Stimulated activated CD4-positive, alpha-beta T cell treated with anti-CD3 and anti-CD28 coated beads, Interleukin-1b, Interleukin-23, amount 100 ng/mL, for 24 hours (primary cell): ENCODE measurements around the gene PMS1.
"Not testable (repeated sequence)": the region's sequence is repeated elsewhere in the genome, so short reads cannot be mapped to it uniquely, and the experiment has no call there.

Source experiments
- DNase-seq, 4 experiments: peaks; one replicate each; pipeline ENCODE4 v3.0.0-alpha.2; 2020; ENCODE audit warnings: low read depth in 4 of 4, low spot score in 1 of 4

PMS1 gene

GRCh38 chr2:189860161-189860560 is 75.9 kb downstream of the PMS1 start:
- DNase-seq = no peak

DNA sequence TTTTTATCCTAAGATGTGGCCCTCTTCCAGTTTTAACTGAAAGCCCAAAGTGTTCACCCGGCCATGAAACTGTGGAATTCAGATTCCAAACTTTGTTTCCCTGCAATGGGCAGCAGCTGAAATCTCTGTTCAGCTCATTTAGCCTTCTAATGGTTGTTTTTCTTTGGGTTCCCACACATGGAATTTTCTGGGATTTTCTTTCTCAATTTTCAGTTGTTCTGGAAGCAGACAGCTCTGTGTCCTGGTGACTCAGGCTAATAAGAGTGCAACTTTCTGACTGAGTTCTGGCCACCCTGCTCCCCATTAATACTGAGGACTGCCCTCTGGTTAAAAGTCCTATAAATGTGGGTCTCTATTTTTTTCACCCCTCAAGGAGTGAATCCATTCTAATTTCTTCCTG is 78.5 kb downstream of the PMS1 start:
- no peak for DNase-seq

DNA sequence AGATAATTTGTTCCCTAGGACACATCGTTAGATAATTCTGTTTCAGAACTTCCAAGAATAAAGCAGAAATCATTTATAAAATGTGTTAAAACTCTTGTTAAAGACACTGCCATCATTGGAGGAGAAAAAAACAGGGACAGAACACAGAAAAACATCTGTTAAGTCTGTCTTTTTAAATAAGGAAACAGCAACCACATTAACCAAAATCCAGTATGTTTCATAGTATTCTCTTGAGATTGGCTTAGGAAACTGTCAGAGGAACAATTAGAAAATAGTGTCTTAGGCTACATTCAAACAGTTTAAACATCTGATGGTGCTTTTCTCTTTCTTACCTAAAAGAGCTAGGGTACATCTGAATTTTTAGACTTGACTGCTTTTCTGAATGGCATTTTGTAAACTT is 81.6 kb downstream of the PMS1 start:
- DNase-seq = no peak

GRCh38 chr2:189866296-189866695 is 82.0 kb downstream of the PMS1 start:
- DNase-seq = no peak

- DNase-seq = no peak
Measured at GRCh38 chr2:189868896-189869295, 84.6 kb downstream of the PMS1 start.

- no peak for DNase-seq
Measured at GRCh38 chr2:189870381-189871085, 86.3 kb downstream of the PMS1 start.

GRCh38 chr2:189873696-189874095 is 89.4 kb downstream of the PMS1 start:
- no peak for DNase-seq

DNA sequence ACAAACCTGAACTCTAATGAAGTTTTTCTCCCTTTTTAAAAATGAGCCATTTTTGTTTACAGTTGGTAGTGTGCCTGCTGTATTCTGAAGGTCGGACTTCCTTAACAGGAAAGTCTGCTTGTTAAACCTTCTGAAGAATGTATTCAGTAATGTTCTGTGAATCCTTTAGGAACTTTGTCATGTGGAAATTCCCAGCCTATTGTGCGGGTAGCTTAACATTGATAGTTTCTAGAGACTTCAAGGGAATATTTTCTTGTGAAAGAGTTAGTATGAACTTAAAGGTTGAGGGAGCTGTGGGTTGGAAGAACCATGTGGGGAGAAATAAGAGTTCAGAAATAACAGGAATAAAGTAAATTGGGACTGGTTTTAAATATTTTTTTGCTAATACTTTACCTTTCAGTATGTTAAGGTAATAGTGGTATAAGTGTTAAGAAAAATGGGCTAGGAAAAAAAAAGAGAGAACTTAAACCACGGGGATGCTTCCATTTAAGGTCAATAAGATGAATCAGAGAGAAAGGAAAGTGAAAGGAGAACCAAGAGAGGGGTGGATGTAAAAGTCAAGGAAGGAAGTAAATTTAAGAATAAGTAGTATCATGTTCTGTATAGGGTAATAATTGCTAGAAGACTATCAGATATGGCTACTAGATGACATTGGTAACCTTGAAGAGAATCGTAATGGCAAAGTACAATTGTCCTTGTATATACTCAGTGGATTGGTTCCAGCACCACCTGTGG is 90.5 kb downstream of the PMS1 start:
- no peak for DNase-seq

DNA sequence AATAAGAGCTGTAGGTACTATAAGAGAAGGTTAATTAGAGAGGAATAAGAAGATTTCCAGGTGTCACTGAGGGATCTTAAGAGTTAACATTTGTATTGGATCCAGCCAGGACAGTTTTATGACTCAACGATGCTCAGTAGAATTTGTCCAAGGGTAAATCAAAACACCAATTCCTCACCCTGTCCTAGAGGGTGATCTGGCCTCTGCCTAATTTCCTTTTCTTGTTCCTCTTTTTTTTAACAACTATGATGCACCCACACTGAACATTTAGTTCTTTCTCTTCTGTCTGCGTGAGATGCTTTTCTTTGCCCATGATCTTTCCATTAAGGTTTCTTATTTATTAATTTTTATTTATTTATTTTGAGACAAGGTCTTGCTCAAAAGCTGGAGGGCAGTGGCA is 92.0 kb downstream of the PMS1 start:
- DNase-seq = no peak

DNA sequence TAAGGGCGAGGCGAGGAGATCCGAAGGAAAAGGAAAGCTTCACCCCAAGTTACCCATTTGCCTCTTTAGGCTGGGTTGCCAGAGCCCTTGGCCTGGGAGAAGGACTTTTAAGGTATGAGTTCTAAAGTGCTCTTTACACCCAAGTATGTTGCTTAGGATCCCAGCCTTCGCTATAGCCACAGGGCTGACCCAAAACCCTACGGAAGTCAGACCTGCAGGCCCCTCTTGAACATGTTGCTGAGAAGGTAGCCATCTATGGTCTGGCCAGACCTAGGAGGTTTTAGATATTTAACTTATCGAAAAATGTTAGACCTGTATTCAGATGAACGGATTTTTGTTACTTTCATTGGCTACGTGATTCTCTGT is 95.4 kb downstream of the PMS1 start:
- no peak for DNase-seq

GRCh38 chr2:189880429-189880828 is 96.2 kb downstream of the PMS1 start:
- no peak for DNase-seq

DNA sequence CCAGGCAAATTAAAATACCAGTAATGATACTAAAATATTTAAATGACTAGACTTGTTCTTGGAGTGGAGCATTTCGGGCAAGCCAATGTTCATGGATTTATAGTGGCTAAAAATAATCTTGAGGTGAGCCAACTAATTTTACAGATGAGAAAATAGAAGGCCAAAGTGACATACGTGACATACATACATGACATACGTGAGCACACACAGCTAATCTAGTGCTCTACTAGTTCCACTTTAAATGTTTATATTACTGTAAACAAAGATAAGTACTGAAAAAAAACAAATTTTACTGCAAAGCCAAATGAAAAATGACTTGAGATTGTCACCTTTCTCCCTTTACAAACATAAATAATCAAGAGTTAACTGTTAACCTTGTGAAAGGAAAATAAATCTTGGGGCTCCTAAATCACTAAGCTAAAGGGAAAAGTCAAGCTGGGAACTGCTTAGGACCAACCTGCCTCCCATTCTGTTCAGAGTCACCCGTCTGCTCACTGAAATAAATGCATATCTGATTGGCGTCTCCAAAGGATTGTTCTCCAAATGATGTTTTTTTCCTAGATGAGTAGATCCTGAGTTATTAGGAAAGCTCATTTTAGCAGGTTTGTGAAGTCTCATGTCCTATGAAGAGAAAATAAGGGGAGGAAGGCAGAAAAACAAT is 96.7 kb downstream of the PMS1 start:
- no peak for DNase-seq

DNA sequence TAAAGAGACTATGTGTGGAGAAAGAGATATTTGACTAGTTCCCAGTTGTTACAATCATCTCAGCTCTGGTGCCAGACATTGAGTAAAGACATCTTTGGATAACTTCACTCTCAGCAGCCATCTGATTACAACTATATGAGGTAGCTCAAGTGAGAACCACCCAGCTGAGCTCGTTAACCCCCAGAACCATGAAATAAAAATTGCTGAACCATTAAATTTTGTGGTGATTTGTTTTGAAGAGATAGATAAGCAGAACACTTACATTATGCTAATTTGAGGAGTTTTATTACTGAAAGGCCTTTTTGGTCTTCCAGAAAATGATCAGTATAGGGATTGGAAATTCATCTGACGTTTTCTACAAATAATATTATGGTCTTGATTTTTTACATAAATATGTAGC is 101.1 kb downstream of the PMS1 start:
- no peak for DNase-seq

GRCh38 chr2:189892546-189893294 is 108.5 kb downstream of the PMS1 start:
- not testable (repeated sequence) for DNase-seq

GRCh38 chr2:189896809-189897208 is 112.6 kb downstream of the PMS1 start:
- no peak for DNase-seq

GRCh38 chr2:189899101-189899500 is 114.9 kb downstream of the PMS1 start:
- DNase-seq = no peak

DNA sequence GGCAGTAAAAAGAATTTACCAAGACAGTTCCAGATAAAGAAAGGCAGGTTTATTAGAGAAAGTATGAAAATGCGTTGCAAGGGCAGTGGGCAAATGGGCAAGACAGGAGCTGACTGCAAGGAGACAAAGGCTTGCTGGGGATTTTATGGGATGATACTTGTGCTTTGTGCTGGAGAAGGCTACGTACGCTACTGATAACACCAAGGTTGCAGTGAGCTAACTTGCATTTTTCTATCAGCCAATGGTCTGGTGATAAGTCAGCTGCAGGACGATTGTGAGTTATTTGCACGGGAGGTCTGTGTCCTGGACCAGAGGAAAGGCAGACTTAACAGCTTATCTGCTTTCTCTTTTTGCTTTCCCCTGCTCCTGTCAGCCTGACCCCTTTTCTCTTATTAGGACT is 116.5 kb downstream of the PMS1 start:
- DNase-seq = no peak

GRCh38 chr2:189901664-189902063 is 117.4 kb downstream of the PMS1 start:
- DNase-seq = no peak

DNA sequence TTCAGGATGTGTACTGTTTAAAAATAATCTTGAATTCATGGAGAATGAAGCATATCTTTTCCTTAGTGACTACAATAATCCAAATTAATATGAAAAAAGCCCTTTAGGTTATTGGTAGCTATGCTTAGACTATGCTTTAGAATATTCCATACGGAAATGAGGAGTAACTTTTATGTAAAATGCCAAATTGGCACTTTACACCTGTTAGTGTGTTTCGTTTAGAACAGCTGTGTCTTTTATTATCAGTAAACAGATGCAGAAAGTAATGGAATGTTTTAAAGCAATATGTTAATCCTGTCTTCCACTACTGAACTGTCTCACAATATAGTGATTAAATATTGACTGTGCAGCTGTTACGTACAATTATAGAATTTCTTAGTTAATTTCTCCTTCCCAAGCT is 129.6 kb downstream of the PMS1 start:
- DNase-seq = no peak

DNA sequence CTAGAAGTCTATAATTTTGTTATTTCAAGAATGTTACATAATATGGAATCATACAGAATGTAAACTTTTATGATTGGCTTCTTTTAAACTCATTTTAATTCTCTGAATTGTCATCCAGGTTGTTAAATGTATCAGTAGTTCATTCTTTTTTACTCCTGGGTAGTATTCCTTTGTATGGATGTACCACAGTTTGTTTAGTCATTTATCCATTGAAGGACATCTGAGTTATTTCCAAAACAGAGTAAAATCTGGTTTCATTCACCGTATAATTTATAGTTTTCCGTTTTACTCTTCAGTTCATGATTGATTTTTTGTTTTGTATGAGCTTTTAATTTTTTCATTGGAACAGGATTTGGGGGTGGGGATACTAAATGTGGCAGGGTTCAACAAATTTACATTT is 132.4 kb downstream of the PMS1 start:
- no peak for DNase-seq
